Activated CD4-positive, alpha-beta T cell treated with anti-CD3 and anti-CD28 coated beads, Interleukin-2, amount 50 U/mL, for 48 hours (primary cell): Measurements from ENCODE around the gene DCLRE1B.

Source experiments
- DNase-seq, 2 experiments: peaks; one replicate each; pipeline ENCODE4 v3.0.0-alpha.2; 2020

The DCLRE1B gene

GRCh38 chr1:113887402-113888175, 17.5 kb upstream of the DCLRE1B start, which contains the start of gene BCL2L15:
Gene BCL2L15 (minus strand): TSS chr1:113887581. CDS start chr1:113887375, 206 bp downstream.
- DNase-seq = no peak

- DNase-seq = no peak
These were observed 14.3 kb upstream of the DCLRE1B start for GRCh38 chr1:113890816-113891215.

GRCh38 chr1:113891631-113892220, 13.4 kb upstream of the DCLRE1B start:
- DNase-seq = no peak

GRCh38 chr1:113893267-113893666, 11.9 kb upstream of the DCLRE1B start:
- no peak for DNase-seq

GRCh38 chr1:113895098-113895497, 10.0 kb upstream of the DCLRE1B start:
- DNase-seq = no peak

- DNase-seq = no peak
These were observed 9.2 kb upstream of the DCLRE1B start for GRCh38 chr1:113895961-113896360.

- DNase-seq = no peak
These were observed 6.8 kb upstream of the DCLRE1B start for GRCh38 chr1:113898241-113898814.

- DNase-seq = no peak
These were observed 6.0 kb upstream of the DCLRE1B start for GRCh38 chr1:113899111-113899510.

GRCh38 chr1:113901191-113901590, 3.9 kb upstream of the DCLRE1B start:
- DNase-seq = no peak

GRCh38 chr1:113903501-113904292, 1.4 kb upstream of the DCLRE1B start:
- peak; percentile 31 to 40 for DNase-seq

- DNase-seq = no peak
These were observed 843 bp upstream of the DCLRE1B start for GRCh38 chr1:113904293-113904673.

GRCh38 chr1:113905435-113905861, 322 bp downstream of the DCLRE1B start:
- DNase-seq = peak; percentile 41 to 50

GRCh38 chr1:113912594-113913311, 7.6 kb downstream of the DCLRE1B start:
- no peak for DNase-seq

GRCh38 chr1:113913312-113913668, 8.2 kb downstream of the DCLRE1B start:
- DNase-seq = no peak

- no peak for DNase-seq
These were observed 8.9 kb downstream of the DCLRE1B start for GRCh38 chr1:113913887-113914664.

GRCh38 chr1:113916974-113917373, 11.8 kb downstream of the DCLRE1B start:
- DNase-seq = no peak

GRCh38 chr1:113917400-113918082, 12.4 kb downstream of the DCLRE1B start:
- no peak for DNase-seq

- DNase-seq = no peak
These were observed 13.1 kb downstream of the DCLRE1B start for GRCh38 chr1:113918243-113918642.

GRCh38 chr1:113922957-113923356, 17.8 kb downstream of the DCLRE1B start:
- DNase-seq = no peak

- no peak for DNase-seq
These were observed 19.3 kb downstream of the DCLRE1B start for GRCh38 chr1:113924473-113924872.
